Transverse colon (tissue), 4 donors: ENCODE measurements around the gene IGSF3.
"Not testable (repeated sequence)": the region's sequence is repeated elsewhere in the genome, so short reads cannot be mapped to it uniquely, and the experiment has no call there.

Experiments
- EP300 ChIP-seq: sonication (generic); formaldehyde crosslinking; IDR thresholded peaks from one replicate; pipeline ENCODE4 v1.6.1; 2017; ENCODE audit warnings: antibody characterized with exemption, low read depth
- POLR2A ChIP-seq: fragments of 450-650 bp; IDR thresholded peaks from one replicate; pipeline ENCODE4 v1.6.1; 2016; ENCODE audit warnings: antibody characterized with exemption, mild to moderate bottlenecking, moderate library complexity
- POLR2AphosphoS5 ChIP-seq, 3 donors: sonication (generic); formaldehyde crosslinking; IDR thresholded peaks; one replicate each; pipeline ENCODE4 v1.6.1; 2016; ENCODE audit warnings: antibody characterized with exemption in 3 of 3
- TF ChIP-seq, protein P1 (sequence below), 5 experiments: fragments of 200-600 bp in 3 of 5; fragments of 450-650 bp in 2 of 5; sonication (generic) in 3 of 5; IDR thresholded peaks; 1 replicate in 2 of 5; 2 replicates in 3 of 5; pipeline ENCODE4 v1.5.1; 2016 to 2017; ENCODE audit warnings: antibody characterized with exemption in 5 of 5, inconsistent platforms in 3 of 5, mild to moderate bottlenecking in 2 of 5, moderate library complexity in 1 of 5

- TF ChIP-seq, protein P1, sequence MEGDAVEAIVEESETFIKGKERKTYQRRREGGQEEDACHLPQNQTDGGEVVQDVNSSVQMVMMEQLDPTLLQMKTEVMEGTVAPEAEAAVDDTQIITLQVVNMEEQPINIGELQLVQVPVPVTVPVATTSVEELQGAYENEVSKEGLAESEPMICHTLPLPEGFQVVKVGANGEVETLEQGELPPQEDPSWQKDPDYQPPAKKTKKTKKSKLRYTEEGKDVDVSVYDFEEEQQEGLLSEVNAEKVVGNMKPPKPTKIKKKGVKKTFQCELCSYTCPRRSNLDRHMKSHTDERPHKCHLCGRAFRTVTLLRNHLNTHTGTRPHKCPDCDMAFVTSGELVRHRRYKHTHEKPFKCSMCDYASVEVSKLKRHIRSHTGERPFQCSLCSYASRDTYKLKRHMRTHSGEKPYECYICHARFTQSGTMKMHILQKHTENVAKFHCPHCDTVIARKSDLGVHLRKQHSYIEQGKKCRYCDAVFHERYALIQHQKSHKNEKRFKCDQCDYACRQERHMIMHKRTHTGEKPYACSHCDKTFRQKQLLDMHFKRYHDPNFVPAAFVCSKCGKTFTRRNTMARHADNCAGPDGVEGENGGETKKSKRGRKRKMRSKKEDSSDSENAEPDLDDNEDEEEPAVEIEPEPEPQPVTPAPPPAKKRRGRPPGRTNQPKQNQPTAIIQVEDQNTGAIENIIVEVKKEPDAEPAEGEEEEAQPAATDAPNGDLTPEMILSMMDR (IDR thresholded peaks at IDR 0.05), result not testable (repeated sequence)
- TF ChIP-seq EP300; POLR2A; POLR2AphosphoS5 (IDR thresholded peaks at IDR 0.05): not testable (repeated sequence)
These were observed 70.7 kb downstream of the IGSF3 start for GRCh38 chr1:116596742-116597307.
